ENCODE results near the gene FTSJ1.

DNA sequence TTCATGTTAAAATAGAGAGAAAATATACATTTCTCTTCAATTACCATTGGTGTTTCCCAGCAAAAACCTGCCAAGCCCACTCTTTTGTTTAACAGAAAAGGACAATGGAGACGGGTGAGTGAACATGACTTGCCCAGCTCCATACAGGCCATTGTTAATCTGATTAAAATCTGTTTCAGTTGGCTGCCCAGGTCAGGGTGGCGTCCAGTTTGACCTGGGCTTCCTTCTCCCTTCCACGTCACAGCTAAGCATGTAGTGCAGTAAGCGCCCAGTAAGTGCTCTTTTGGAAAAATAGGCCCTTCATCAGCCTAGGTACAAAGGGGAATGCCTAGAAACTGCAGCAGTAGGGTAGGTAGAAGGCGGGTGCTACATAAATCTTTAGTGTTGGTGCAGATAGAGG is 31.2 kb downstream of the FTSJ1 start:
- TF ChIP-seq, protein P1, sequence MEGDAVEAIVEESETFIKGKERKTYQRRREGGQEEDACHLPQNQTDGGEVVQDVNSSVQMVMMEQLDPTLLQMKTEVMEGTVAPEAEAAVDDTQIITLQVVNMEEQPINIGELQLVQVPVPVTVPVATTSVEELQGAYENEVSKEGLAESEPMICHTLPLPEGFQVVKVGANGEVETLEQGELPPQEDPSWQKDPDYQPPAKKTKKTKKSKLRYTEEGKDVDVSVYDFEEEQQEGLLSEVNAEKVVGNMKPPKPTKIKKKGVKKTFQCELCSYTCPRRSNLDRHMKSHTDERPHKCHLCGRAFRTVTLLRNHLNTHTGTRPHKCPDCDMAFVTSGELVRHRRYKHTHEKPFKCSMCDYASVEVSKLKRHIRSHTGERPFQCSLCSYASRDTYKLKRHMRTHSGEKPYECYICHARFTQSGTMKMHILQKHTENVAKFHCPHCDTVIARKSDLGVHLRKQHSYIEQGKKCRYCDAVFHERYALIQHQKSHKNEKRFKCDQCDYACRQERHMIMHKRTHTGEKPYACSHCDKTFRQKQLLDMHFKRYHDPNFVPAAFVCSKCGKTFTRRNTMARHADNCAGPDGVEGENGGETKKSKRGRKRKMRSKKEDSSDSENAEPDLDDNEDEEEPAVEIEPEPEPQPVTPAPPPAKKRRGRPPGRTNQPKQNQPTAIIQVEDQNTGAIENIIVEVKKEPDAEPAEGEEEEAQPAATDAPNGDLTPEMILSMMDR (IDR thresholded peaks at IDR 0.05; ENCODE audit: borderline replicate concordance, extremely low read depth, low read length, poor library complexity, severe bottlenecking): no peak
- TF ChIP-seq EZH2 (IDR thresholded peaks at IDR 0.05; ENCODE audit: borderline replicate concordance, low read depth, low read length, severe bottlenecking): no peak

Measured in DND-41 (cell line).